GM23248 (cell line): ENCODE data around the gene HNF1A. TPM values are rescaled to one million over a fixed set of nuclear protein-coding genes. Genes with fewer than 3 reads are reported as not detected.

Source experiments
- DNase-seq: peaks from one replicate; pipeline ENCODE4 v3.0.0-alpha.2; 2015
- H2AFZ ChIP-seq: fragments of 200-600 bp; sonication (generic); 2 replicates; pipeline ENCODE4 v1.6.1; 2016; ENCODE audit warnings: antibody characterized with exemption
- H3F3A ChIP-seq: fragments of 200-600 bp; sonication (generic); 2 replicates; pipeline ENCODE4 v1.6.1; 2016; ENCODE audit warnings: mild to moderate bottlenecking, antibody characterized with exemption, mixed run types; ENCODE audit not compliant: insufficient read depth
- H3K27ac ChIP-seq: fragments of 200-600 bp; sonication (generic); 2 replicates; pipeline ENCODE4 v1.5.1; 2016; ENCODE audit warnings: mild to moderate bottlenecking
- H3K27me3 ChIP-seq: fragments of 200-600 bp; sonication (generic); replicated peaks from 2 replicates; pipeline ENCODE4 v1.6.1; 2016; ENCODE audit warnings: mild to moderate bottlenecking; ENCODE audit not compliant: insufficient read depth
- H3K36me3 ChIP-seq: fragments of 200-600 bp; sonication (generic); 2 replicates; pipeline ENCODE4 v1.6.1; 2016; ENCODE audit warnings: low read depth, mild to moderate bottlenecking
- H3K4me1 ChIP-seq: fragments of 200-600 bp; sonication (generic); 2 replicates; pipeline ENCODE4 v1.6.1; 2016; ENCODE audit warnings: mild to moderate bottlenecking; ENCODE audit not compliant: insufficient read depth
- H3K4me2 ChIP-seq: fragments of 200-600 bp; sonication (generic); one replicate; pipeline ENCODE4 v1.6.1; 2016; ENCODE audit warnings: mild to moderate bottlenecking; ENCODE audit not compliant: unreplicated experiment
- H3K4me3 ChIP-seq: fragments of 200-600 bp; sonication (generic); 2 replicates; pipeline ENCODE4 v1.5.1; 2016; ENCODE audit warnings: mild to moderate bottlenecking
- H3K79me2 ChIP-seq: fragments of 200-600 bp; sonication (generic); 2 replicates; pipeline ENCODE4 v1.6.1; 2016; ENCODE audit warnings: mild to moderate bottlenecking; ENCODE audit not compliant: insufficient read depth
- H3K9ac ChIP-seq: fragments of 200-600 bp; sonication (generic); 2 replicates; pipeline ENCODE4 v1.6.1; 2016; ENCODE audit warnings: mild to moderate bottlenecking
- H3K9me2 ChIP-seq: fragments of 200-600 bp; sonication (generic); 2 replicates; pipeline ENCODE4 v1.6.1; 2016; ENCODE audit warnings: mixed run types, mild to moderate bottlenecking, moderate library complexity; ENCODE audit not compliant: insufficient read depth
- H3K9me3 ChIP-seq: fragments of 200-600 bp; sonication (generic); one replicate; pipeline ENCODE4 v1.6.1; 2017; ENCODE audit warnings: low read depth
- H4K20me1 ChIP-seq: fragments of 200-600 bp; sonication (generic); 2 replicates; pipeline ENCODE4 v1.6.0; 2016; ENCODE audit not compliant: insufficient read depth
- EZH2 ChIP-seq: fragments of 200-600 bp; sonication (generic); IDR thresholded peaks from 2 replicates; pipeline ENCODE4 v1.6.1; 2018; ENCODE audit warnings: antibody characterized with exemption, mild to moderate bottlenecking; ENCODE audit not compliant: insufficient read depth, poor library complexity, severe bottlenecking
- EZH2phosphoT487 ChIP-seq: fragments of 200-600 bp; sonication (generic); IDR thresholded peaks from 2 replicates; pipeline ENCODE4 v1.6.1; 2018; ENCODE audit warnings: antibody characterized with exemption, moderate library complexity, mild to moderate bottlenecking, low read depth; ENCODE audit not compliant: insufficient read depth
- WGBS, 2 experiments: methylation state at CpG; one replicate each; pipeline ENCODE4 v1.1.6; 2015 to 2017; ENCODE audit warnings: low lambda C conversion rate in 2 of 2, low coverage in 1 of 2; ENCODE audit errors: missing lambda C conversion rate in 2 of 2; 5-methylcytosine and 5-hydroxymethylcytosine counted together
- in situ Hi-C: fragments of 300-500 bp; cut with MboI; formaldehyde crosslinking; loops from 2 replicates; pipeline ENCODE4 v1.15.0; 2020
- polyA plus RNA-seq: library from polyadenylated mRNA; unstranded; fragments of >200 nt; fragmentation: Nextera tagmentation; extraction: Ambion mirVana; gene quantifications from 2 replicates; pipeline ENCODE4 v1.2.1, GENCODE V29; 2016
- total RNA-seq: library from RNA; depleted of rRNA; stranded (reverse); fragments of >200 nt; shearing (Covaris generic); gene quantifications from 2 replicates; pipeline ENCODE4 v1.2.3, GENCODE V29; 2014

HNF1A gene
- total and polyA plus RNA-seq, 2 experiments from 2014 or later: not detected

- Histone ChIP-seq H3K27me3 (no peaks in the 10 kb centered on the region), H3K27ac (no peak overlapping the region), H3K9ac (no peak overlapping the region), H4K20me1 (no peaks in the 10 kb centered on the region), H3K79me2 (no peaks in the 10 kb centered on the region), H3F3A (no peaks in the 10 kb centered on the region), H3K36me3 (no peaks in the 10 kb centered on the region), H2AFZ (no peak overlapping the region), H3K9me3 (no peaks in the 10 kb centered on the region), H3K4me1 (no peaks in the 10 kb centered on the region), H3K9me2 (no peaks in the 10 kb centered on the region), H3K4me2 (no peak overlapping the region), H3K4me3 (no peak overlapping the region)
- TF ChIP-seq EZH2 (no peak), EZH2phosphoT487 (no peak)
- DNase-seq: no peak
- in situ Hi-C loops: loop anchor here (10.0 kb wide), 1 partner anchor 356 kb away; no protein-coding TSS in a partner anchor
- WGBS, 2 experiments: 81 to 88% methylated on average over 5 of the region's 5 CpGs
Measured at GRCh38 chr12:120950807-120951206, 27.5 kb upstream of the HNF1A start.

DNA sequence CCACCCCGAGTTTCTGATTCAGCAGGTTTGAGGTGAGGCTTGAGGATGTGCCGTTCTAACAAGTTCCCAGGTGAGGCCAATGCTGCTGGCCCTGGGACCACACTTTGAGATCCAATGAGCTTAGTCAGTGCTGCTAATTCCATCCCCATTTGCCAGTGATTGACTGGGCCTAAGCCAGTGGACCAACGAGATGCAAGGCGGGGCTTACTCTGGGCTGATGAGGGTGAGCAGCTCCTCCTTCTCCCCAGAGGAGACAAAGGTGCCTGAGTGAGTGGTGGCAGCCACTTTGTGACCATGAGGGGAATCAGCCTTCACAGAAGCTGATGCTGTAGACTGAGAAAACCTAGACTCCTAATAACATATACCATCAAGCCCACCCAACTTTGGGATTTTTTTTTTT lies 23.1 kb upstream of the HNF1A start:
- 18 to 29% methylated on average over 4 of the region's 4 CpGs for WGBS, 2 experiments
- TF ChIP-seq EZH2phosphoT487 (no peak), EZH2 (no peak)

GRCh38 chr12:120956579-120957300 lies 21.6 kb upstream of the HNF1A start:
- no peak for DNase-seq
- 65 to 66% methylated on average over 5 of the region's 5 CpGs for WGBS, 2 experiments

More for the DNA sequence above, 23.1 kb upstream of the HNF1A start:
- Histone ChIP-seq H3K9me2 (no peaks in the 10 kb centered on the region), H3K4me2 (no peak overlapping the region), H3K9me3 (no peaks in the 10 kb centered on the region), H3K9ac (no peak overlapping the region), H3K79me2 (no peaks in the 10 kb centered on the region), H3K27ac (no peak overlapping the region), H3F3A (no peaks in the 10 kb centered on the region), H3K36me3 (no peaks in the 10 kb centered on the region), H3K27me3 (no peaks in the 10 kb centered on the region), H4K20me1 (no peaks in the 10 kb centered on the region), H2AFZ (no peak overlapping the region), H3K4me3 (no peak overlapping the region), H3K4me1 (no peaks in the 10 kb centered on the region)
- DNase-seq: no peak
- in situ Hi-C loops: loop anchor here (10.0 kb wide), 1 partner anchor 360 kb away; no protein-coding TSS in a partner anchor

DNA sequence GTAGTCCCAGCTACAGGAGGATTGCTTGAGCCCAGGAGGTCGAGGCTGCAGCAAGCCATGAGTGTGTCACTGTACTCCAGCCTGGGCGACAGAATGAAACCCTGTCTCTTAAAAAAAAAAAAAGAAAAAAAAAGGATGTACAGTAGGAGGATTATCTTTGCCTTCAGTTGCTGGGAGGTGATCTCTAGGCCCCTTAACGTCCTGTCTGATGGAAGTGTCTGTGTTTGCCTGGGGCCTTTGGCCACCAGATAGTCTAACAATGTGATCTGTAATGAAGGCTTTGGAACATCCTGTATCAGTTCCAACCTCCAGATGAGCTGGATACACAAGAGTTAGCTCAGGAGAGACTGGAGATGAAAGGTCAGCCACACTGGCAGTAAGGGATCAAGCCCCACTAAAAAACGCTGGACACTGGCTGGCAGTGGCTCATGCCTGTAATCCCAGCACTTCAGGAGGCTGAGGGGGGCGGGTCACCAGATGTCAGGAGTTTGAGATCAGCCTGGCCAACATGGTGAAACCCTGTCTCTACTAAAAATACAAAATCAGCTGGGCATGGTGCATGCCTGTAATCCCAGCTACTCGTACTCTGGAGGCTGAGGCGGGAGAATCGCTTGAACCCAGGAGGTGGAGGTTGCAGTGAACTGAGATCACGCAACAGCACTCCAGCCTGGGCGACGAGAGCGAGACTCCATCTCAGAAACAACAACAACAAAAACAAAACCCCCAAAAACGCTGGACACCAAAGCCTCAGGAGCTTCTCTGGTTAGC lies 19.0 kb upstream of the HNF1A start:
- H3K79me2 ChIP-seq: no peaks in the 10 kb centered on the region
- H3K27me3 ChIP-seq: no peaks in the 10 kb centered on the region
- no peak overlapping the region for H2AFZ ChIP-seq
- no peak overlapping the region for H3K9ac ChIP-seq
- H4K20me1 ChIP-seq: no peaks in the 10 kb centered on the region
- in situ Hi-C loops: loop anchor here (10.0 kb wide), 1 partner anchor 364 kb away; no protein-coding TSS in a partner anchor
- H3K4me3 ChIP-seq: no peak overlapping the region
- TF ChIP-seq EZH2phosphoT487 (no peak), EZH2 (no peak)
- no peak overlapping the region for H3K27ac ChIP-seq
- no peaks in the 10 kb centered on the region for H3K9me3 ChIP-seq
- H3K36me3 ChIP-seq: no peaks in the 10 kb centered on the region
- WGBS, 2 experiments: 47 to 55% methylated on average over 13 of the region's 13 CpGs
- H3K4me2 ChIP-seq: no peak overlapping the region
- 0 out of 2 replicates have a peak, but pooled peaks cover 7% of the 10 kb centered on the region for H3F3A ChIP-seq
- DNase-seq: no peak
- no peaks in the 10 kb centered on the region for H3K9me2 ChIP-seq
- H3K4me1 ChIP-seq: no peaks in the 10 kb centered on the region; the same call in 1 of the 2 replicates

More at GRCh38 chr12:120956579-120957300, 21.6 kb upstream of the HNF1A start:
- Histone ChIP-seq H3K4me1 (no peaks in the 10 kb centered on the region), H4K20me1 (no peaks in the 10 kb centered on the region), H3K27ac (no peak overlapping the region), H3K9me3 (no peaks in the 10 kb centered on the region), H3K9ac (no peak overlapping the region), H3K4me2 (no peak overlapping the region), H3K36me3 (no peaks in the 10 kb centered on the region), H3K9me2 (no peaks in the 10 kb centered on the region), H2AFZ (no peak overlapping the region), H3K27me3 (no peaks in the 10 kb centered on the region), H3F3A (no peaks in the 10 kb centered on the region), H3K79me2 (no peaks in the 10 kb centered on the region), H3K4me3 (no peak overlapping the region)
- TF ChIP-seq EZH2: no peak
- TF ChIP-seq EZH2phosphoT487: no peak
- in situ Hi-C loops: loop anchor here (10.0 kb wide), 1 partner anchor 362 kb away; no protein-coding TSS in a partner anchor
